ENCODE data around the gene NSA2.

Gene NSA2

DNA sequence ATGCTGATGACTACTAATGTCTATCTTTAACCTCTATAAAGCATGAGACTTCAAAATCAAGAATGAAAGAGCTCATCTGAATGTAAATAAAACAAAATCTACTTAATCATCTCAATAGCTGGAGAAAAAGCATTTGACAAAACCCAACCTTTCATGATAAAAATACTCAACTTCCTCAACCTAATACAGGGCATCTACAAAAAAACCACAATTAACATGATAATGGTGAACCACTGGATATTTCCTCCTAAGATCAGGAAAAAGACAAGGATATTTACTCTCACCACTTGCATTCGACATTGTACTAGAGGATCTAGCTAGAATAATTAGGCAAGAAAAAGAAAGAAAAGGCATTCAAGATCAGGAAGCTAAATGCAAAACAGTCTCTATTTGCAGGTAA, 49.8 kb downstream of the NSA2 start:
- no peak for DNase-seq (ENCODE audit: low spot score)

DNA sequence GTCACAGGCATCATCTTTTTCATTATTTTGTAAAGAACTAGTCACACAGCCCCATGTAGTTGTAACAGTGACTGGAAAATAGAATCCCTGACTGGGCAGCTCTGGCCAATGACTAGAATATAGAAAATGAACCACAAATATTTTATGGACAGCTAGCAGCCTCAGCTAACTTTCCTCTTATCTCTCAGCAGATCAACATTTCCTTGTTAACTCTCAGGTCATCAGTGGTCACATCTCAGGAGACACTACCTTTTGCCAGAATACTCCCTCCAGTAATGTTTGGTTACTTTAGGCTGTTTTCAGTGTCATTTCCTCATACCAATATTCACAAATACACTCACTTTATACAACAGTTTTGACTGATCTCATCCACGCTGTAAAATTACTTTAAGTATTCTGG, 55.2 kb downstream of the NSA2 start:
- DNase-seq (ENCODE audit: low spot score), result no peak

DNA sequence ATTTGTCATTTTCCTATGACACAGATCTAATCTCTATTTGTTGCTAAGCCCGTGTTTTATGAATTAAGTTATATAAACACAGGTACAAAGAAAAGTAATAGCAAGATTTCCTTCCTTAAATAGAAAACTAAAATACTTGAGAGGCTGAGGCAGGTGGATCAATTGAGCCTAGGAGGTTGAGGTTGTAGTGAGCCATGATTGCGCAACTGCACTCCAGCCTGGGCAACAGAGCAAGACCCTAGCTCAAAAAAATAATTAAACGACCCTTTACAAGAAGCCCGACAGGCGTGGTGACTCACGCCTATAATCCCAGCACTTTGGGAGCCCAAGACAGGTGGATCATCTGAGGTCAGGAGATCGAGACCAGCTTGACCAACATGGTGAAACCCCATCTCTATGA, 62.4 kb downstream of the NSA2 start:
- no peak for DNase-seq (ENCODE audit: low spot score)

All from iPS-NIHi11 (cell line).